Mucosa of gallbladder (tissue), 1 donor: ENCODE measurements around the gene TMIGD3. TPM values are rescaled to one million over a fixed set of nuclear protein-coding genes. Genes with fewer than 3 reads are reported as not detected.

Experiments used
- DNase-seq: peaks from one replicate; pipeline ENCODE4 v3.0.0-alpha.2; 2020; ENCODE audit warnings: low spot score
- total RNA-seq: library from RNA; stranded (reverse); gene quantifications from one replicate; pipeline ENCODE4 v1.2.1, GENCODE V29; 2021
- donor health status: DM: no; HTN: no; CAD: no.

The TMIGD3 gene
- total RNA-seq, 1 donor from 2014 or later, result 8.4 TPM

DNA sequence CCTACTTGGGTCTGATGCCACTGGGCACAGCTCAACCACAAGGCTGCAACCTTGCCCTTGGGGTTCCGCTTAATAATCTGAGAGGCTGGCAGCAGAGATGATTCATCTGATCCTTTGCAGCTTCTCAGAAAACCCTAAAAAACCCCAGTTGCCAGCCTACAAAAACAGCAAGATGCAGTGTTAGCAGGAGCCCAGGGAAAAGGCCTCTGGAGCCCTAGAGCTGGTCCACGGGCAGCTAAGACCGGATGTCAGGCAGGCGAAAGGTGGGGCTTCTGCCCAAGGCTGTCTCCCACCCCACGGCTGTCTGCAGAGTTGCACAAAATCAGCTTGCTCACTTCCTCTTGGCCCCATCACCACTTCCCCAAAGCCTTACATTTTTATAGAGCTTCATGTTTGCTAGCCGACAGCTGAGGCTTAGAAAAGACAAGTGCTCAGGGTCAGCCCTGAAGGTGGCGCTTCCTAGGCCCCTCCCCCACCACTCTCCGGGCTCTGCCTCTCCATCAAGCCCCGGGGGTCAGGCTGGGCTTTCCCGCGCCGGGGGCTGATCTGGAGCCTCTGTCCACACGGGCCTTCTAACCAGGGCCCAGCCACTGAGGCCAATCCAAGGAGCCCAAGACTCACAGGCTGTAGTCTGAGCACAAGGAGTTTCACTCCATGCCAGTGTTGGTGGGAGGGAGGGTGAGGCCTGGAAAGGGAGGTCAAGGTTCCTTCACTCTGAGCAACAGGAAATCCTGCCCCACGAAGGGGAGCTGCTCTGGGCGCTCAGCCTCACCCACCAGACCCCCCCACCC lies 4.2 kb upstream of the TMIGD3 start:
- DNase-seq, result peak; percentile 72

DNA sequence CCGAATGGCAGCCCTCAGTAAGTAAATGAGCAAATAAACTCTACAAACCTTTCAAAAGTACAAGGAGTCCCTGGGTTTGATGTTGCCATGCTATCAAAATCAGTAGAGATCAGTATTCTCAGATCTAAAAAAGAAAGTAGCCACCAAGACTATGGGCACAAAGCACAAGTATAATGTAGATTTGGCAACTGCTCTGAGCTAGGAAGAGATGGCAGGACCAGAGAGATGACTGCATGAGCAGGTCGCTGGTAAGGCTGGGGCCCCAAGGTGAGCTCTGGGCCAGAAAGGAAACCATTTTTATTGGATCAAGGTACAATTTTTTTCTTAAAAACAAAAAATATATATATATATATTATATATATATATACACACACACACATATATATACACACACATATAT lies 3.1 kb upstream of the TMIGD3 start:
- DNase-seq, result no peak

DNA sequence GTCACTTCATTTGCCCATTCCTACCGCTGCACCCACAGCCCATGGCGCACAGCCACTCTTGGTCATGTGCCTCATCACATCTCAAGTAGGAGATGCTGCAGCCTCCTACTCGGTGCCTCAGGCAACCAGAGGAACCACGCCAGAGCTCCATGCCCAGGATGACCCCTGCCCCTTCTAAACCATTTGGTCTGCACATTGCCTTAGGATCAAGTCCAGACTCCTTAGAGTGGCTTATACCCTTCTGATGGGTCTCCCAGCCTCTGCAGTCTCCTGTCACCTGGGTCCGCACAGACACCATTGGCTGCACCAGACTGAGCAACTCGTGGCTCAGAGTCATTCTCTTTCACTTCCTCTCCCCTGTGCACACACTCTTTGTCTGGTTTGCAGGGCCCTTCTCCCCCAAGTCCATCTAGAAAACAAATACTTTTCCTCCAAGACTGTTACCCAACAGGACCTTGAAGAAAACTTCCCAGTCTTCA lies 2.2 kb upstream of the TMIGD3 start:
- no peak for DNase-seq

DNA sequence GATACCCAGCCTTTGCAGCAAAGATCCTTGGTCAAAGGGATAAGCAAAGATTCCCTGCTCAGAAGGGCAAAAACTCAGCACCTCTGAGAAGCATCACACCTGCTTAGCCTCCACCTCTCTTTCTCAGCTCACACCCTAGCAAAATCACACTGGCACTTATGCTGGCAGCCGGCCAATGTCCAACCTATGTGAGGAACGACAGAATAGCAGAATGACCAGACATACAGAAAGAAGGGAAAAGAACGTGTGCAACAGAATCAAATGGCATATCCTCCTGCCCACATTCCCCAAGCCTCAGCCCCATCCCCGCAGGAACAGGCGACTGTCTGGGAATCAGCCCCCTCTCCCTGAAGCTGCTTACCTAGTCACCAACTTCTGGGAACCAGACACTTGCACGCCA lies 664 bp upstream of the TMIGD3 start:
- DNase-seq, result no peak

DNA sequence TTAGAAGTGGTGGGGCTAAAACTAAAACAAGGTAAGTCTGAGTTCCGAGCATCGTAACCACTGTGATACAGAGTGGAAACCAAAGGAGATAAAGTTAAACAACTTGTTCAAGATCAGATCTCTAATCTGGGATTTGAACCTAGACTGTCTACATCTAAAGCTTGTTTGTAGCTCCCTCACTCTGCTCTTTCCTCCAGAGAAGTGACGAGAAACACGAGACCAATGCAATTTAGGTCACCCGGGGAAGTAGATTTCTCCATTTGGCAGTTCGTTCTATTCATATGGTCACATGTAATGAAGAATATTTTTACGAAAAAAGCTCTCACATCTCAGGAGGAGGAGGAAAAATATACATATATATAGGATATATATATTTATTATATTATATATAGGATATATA lies 1.8 kb downstream of the TMIGD3 start:
- DNase-seq, result no peak

DNA sequence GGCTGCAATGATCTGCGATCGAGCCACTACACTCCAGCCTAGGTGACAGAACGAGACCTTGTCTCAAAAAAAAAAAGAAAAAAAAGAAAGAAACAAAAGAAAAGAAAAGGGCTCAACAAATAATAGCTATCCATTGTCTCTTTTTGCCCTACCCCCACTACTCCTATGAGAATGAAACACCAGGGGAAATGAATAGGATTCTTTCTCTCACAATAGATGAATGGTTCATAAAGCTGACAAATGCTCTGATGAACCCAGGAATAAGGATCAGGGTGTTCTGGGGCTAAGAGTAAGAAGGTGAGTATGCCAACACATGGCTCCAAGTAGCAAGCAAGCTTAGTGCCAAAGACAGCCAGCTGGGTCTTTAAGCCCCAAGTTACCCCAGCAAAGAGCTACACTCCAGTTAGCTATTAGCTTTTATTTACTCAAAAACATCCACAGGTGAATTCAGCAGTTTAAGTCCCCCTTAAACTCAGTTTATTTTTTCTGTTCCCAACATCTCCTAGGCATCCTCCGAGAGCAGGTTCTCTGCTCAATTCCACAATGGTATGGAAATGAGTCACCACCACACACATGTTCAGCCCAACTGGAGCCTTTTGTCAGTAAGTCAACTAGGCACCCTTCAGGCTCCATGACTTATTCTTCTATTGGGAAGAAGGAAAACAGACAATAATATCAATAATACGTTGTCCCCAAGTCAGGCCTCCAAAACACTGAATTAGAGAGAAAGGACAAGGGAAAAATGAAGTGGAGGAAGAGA lies 4.2 kb downstream of the TMIGD3 start:
- no peak for DNase-seq

DNA sequence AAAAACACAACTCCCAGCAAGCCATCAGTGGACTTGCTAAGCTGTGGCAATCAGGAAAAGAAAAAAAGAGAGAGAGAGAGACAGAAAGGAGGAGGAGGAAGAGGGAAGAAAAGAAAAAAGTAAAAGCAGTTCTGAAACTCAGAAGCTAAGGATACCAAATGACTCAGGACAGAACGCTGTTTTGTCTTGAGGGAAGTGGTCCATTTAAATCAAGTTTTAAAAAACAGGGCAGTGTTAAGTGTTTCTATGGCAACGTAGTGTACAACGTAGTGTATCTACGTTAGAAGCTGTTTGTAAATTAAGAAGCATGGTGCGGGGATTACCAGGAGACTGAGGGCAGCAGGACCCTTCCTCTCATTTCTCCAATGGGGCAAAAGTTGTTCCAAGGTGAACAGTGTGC lies 5.8 kb downstream of the TMIGD3 start:
- no peak for DNase-seq

DNA sequence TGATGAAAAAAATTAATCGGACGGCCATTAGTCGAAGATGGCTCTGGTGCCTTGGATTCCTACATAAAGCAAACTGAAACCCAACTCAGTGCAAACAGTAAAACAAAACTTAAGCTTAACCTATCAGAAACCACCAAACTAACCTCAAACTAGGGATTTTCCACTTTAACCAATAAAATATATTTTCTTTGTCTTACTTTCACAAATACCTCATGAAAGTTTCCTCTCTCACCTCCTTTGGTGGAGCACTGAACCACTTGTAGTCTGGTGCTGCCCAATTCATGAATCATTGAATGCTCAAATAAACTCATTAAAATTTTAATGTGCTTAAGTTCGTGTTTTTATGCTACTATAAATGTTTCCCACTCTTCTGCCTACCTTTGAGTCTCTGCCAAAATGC lies 7.0 kb downstream of the TMIGD3 start:
- no peak for DNase-seq

DNA sequence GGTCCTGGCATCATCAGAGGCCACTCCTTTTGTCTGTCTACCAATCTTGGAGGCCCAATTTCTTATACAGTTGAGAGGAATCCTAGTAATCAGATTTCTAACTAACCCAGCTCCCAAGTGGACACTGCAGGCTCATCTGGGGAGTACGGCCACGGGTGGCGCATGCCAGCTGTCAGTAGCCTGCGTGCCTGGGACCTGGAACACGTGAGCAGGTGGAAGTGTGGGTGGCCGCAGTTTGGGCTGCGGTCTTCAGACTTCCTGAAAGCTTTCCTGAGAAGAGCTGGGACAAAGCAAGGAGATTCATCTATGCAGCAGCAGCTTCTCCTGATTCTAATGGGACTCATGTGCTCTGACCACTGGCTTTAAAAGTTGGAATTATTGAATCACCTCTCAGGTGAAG lies 12.4 kb downstream of the TMIGD3 start:
- no peak for DNase-seq

DNA sequence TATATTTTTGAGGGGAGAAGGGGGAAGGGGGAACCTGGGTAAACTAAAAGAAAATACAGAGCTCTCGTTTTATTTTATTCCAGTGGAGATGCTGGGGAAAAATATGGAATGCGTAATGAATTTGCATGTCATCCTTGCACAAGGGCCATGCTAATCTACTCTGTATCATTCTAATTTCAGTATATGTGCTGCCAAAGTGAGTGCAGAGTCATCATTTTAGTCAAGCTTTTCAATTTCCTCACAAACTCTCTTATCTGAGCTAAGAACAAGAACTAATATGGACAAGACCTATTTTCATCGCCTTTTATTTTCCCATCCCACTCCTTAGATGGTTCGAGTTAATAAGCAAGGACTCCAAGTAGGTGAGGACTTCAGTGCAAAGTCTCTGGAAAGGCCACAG lies 13.2 kb downstream of the TMIGD3 start:
- DNase-seq, result no peak

DNA sequence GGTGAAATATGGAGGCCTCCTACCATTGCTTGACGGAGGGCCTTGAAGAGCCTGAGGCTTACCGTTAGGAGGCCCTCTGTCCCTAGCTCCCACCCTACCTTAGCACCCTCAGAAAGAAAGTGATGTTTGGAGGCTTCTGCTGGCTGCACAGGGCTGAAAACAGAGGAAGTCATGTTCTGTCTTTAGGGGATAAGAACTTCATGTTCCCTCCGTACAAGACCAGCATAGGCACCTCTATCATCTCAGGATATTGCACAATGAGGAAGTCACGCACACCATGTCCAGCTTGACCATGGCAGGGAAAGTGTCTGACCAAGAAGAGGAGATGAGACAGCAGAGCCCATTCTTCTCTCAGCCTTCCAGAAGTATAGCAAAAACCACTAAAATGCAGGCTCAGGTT lies 13.8 kb downstream of the TMIGD3 start:
- peak; percentile 51 for DNase-seq

DNA sequence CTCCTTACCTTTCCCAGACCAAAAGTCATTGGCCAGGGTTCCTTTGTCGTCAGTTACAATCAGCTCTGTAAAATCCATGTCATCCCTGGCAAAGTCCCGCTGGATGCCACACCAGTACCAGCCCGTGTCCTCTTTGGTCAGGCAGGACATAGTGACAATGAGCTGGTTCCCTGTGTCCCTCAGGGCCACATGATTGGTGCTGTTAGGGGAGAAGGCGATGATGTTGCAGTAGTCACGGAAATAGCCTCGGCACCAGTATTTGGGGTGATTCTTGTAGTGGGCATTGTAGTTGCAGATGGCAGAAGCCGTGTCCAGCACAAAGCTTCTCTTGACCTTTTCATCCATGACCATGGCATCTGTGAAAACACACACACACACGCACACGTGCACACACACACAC lies 14.8 kb downstream of the TMIGD3 start:
- DNase-seq, result no peak

DNA sequence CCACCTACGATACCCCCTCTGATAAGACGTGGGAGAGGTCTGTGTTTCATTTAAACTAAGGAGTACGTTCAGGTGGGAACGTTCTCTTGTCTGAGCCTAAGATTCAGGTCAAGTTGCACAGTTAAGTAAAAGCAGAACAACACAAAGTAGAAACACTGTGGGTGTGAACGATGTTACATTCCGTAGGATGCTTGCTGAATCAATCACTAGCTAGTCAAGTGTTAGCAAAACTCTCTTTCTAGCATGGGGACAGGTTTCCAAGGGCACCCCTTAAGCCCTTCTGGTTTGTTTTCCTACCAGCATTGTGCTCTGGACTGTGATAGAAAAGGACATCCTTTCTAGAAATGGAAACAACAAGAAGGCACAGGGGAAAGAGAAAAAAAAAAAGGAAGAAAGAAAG lies 16.3 kb downstream of the TMIGD3 start:
- no peak for DNase-seq

DNA sequence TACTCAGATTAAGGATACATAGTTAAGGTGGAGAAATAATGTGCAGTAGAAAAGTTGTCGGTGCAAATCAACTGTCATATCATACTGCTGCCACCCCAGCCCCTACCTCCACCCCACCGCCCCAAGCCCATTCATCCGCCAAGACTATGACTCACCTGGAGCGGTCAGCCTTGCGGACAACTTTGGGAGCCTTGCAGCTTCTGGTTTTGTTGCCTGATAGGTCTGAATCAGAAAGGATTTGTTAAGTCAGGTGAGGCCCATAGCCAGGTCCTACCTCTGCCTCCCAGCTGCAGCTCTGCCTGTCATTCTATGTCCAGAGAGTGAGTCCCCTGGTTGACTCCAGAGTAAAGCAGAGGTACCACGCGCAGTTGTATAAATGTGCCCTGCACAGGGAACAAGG lies 17.0 kb downstream of the TMIGD3 start:
- DNase-seq, result no peak

DNA sequence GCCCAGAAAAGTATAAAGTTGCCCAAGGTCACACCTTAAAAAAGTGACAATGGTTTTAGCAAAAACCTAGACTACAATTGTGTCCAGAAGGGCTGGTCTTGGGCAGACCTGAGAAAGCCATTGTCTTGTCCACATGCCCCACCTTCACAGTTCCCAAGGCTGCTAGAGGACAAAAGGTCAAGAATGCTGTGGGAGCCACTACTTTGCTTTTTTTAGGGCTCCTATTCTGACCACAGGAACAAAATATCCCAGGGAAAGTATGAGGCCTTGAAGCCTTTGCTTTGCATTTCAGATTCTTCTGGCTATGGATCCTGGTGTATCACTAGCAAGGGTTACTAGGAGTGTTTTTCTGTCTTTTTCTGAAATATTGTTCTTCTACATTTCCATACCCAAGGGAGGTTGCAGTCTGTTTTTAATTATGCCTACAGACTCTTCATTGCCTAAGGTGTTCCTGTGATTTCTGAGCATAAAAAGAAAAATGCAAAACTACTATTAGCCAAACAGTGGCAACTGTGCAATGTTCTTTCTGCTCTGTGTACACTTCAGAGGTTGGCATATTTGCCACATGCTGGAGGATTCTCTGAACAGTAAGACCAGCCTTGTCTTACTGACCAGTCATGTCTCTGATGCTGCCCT lies 18.9 kb downstream of the TMIGD3 start:
- DNase-seq, result no peak

DNA sequence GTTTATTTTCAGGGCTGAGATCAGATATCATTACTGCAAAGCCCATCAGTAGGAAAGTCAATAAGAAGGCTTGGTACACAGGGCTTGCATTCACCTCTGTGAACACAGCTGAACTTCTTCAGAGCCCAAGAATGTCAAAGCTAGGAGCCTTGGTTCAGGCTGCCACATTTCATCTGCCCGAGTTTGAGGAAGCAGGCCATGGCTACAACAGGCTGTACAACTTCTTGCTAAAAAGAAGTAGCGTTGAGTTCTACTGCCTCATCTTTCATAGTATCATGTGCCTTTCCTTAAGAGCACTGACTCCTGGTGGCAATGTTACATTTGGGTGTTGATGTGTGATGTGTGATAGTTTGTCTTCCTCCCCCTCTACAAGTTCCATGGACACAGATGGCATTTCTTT lies 19.6 kb downstream of the TMIGD3 start:
- no peak for DNase-seq

DNA sequence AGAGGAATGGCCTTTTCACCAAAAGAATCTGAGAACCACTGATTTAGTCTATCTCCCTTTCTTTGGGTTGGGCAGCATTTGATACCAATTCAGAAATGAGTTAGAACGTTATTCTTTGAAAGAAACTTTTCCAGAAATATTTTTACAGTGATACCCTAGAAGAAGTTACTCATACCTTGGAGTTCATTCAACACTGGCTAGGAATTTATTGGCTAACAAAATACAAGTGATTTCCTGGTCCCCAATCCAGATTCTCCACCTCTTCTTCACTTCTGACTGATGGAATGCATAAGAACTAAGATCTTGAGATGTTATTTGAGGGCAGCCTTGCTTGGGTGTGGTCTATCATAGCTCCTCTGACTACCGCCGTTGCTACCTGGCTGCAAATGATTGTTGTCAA lies 20.3 kb downstream of the TMIGD3 start:
- no peak for DNase-seq

DNA sequence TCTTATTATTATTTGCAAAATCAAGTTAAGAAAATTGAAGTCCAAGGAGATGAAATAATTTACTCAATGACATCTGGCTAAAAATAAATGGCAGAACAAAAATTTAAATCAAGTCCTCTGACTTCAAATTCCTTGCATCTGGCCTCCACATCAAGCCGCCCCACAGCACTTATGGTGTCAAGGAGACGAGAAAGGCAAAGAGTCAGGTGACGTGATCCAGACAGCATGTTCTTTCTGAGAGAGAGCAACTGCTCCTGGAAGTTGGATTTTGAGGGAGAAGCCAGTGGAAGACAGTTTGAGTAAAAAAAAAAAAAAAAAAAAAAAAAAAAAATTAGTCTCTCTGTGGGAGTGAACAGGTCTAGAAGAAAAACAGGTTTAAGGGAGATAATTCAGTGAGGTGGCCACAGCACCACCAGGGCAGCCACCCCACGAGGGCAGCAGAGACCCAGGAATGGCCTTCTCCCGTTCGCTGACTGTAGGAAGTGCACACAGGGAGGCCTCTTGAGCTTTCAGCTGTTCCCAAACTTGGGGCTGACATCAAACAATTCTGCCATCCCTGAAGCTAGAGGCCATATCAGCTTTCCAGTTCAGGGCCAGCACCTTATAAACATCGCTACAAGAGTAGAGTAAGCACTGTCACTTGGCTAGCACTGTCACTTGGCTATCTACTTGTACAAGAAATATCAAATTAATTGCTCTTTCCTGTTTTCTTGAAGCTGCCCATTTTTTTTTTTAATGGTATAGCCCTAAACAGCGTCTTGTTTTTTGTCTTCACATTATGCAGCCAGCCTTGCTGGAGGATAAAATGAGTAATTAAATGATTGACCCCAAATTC lies 21.8 kb downstream of the TMIGD3 start:
- DNase-seq, result peak; percentile 80

DNA sequence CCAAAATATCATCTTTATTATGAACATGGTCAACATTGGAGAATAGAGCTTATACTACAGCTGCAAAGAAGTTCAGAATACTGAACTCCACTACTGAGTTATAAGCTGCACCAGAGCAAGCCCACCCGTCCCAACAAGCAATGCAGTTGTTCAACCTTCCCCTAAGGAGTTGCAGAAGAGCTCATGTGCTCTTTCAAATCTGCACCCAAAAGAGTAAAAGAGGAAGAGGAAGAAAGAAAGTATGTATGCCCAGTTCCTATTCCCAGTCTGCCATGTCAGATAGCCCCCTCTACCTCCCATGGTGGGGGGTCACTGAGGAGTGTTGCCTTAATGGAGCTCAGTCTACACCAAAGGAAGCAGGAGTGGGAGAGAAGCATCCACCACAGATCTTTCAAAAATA lies 22.8 kb downstream of the TMIGD3 start:
- no peak for DNase-seq

DNA sequence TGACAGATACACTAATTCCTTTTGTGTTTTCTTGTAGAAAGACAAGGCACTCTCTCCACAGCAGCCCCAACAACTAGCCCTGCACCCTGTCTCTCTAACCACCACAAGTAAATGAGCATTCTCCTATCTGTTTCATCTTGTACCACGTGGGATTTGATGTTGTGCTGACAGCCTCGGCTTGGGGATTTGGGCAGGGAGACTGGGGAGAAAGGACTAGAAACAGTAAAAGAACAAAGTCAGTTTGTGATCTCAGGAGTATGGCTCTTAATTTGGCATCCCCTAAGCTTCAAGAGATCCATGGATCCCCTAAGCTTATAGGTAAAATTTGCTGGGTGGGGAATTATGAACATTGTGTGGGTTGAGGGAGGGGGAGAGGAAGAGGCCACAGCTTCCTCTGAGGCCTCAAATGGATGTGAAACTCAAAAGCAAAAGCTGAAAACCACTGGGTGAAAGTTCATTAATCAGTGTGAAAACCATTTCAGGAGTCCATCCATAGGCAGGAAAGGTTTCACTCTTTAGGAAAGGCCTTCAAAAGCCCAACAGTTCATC lies 26.6 kb downstream of the TMIGD3 start:
- DNase-seq, result no peak

DNA sequence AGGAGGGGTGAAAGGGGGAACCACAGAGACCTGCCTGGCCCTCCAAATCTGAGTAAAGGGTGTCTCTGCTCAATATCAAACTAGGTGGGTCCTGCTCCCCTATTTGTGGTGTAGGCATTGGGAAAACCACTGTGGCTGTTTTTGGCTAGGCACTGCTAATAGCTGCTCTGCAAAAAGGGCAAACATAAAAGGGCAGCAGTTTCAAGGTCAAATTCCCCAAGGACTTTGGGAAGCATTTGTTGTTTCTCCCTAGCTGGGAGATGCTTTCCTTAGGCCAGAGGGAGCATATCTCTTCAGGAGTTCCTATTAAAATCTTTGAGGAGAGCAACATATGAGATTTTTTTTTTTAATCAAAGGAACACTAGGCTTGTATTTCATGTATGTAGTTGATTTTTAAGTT lies 27.2 kb downstream of the TMIGD3 start:
- no peak for DNase-seq

DNA sequence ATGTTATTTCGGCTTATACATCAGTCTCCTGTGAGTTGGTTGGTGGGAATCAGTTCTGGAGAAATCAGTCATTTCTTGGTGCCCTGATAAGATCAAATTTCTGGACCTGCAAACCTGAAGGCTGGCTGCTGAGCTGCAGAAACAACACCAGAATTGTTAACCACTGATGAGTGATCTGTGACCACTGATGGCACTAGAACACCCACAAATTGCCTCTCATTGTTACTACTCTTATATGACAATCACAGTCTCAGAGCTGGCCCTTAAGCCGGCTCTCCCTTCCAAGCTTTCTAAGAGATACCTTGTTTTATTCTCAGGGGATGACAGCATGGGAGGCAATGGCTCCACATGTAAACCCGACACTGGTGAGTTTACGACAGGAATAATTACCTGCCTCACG lies 27.7 kb downstream of the TMIGD3 start:
- no peak for DNase-seq
